Measurements from ENCODE around the gene NUTM2F. TPM values are rescaled to one million over a fixed set of nuclear protein-coding genes. Genes with fewer than 3 reads are reported as not detected.
"Not testable (repeated sequence)": the region's sequence is repeated elsewhere in the genome, so short reads cannot be mapped to it uniquely, and the experiment has no call there.

NUTM2F gene
- polyA plus RNA-seq, 3 donors = not detected

- H3K4me3 Mint-ChIP-seq; H3K4me2 ChIP-seq (replicated peaks; ENCODE audit: extremely low read depth, low read length, poor library complexity, severe bottlenecking); H3K27ac Mint-ChIP-seq; H3K4me1 ChIP-seq (ENCODE audit: control insufficient read depth in 1 of 2, insufficient read depth in 2 of 2, low read length in 2 of 2); DNase-seq; H3K27me3 Mint-ChIP-seq (ENCODE audit: low read depth in 3 of 3); H3K4me1 Mint-ChIP-seq; H3K27me3 ChIP-seq (ENCODE audit: control insufficient read depth in 2 of 2, insufficient read depth in 2 of 2, low read length in 2 of 2); H3K27ac ChIP-seq (ENCODE audit: low read depth in 1 of 2, low read length in 2 of 2); H3K4me3 ChIP-seq (replicated peaks in 1 of 3; ENCODE audit: low read depth in 2 of 3, low read length in 3 of 3); H2AFZ ChIP-seq (ENCODE audit: insufficient read depth, low read depth, low read length, poor library complexity, severe bottlenecking); H3K79me2 ChIP-seq (ENCODE audit: insufficient read depth, low read length); H3K9me3 Mint-ChIP-seq; intact Hi-C loops (cut with micrococcal nuclease); H3K36me3 ChIP-seq (replicated peaks in 1 of 2; ENCODE audit: control insufficient read depth in 1 of 2, insufficient read depth in 2 of 2, low read length in 2 of 2); H3K36me3 Mint-ChIP-seq; H3K9ac ChIP-seq (ENCODE audit: insufficient read depth, low read length, poor library complexity, severe bottlenecking); H4K20me1 ChIP-seq (ENCODE audit: insufficient read depth, low read length); H3K9me3 ChIP-seq (replicated peaks in 1 of 2; ENCODE audit: control insufficient read depth in 1 of 2, insufficient read depth in 1 of 2, low read length in 2 of 2): not testable (repeated sequence)
- WGBS (ENCODE audit: insufficient coverage) = no CpG with 5 or more reads among the region's 6 CpGs
These were observed 11.2 kb upstream of the NUTM2F start for GRCh38 chr9:94339657-94340056.

DNA sequence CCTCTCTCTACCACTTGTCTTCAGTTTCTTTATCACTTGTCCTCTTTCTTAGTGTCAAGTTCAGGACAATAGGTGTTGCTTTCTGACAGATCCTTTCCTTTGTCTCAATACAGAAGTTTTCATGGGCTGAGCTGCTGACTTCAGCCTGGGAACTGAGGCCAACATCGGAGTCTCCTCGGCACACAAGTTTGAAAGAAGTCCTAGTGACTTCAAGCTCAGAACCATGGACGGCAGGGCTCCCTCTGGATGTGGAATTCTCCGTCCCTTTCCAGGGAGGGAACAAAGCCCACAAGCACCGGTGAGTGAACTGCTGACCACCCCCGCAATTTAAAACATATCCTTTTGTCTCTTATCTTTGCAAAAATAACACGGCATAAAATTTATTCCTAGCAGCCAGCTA is 10.3 kb upstream of the NUTM2F start:
- H4K20me1 ChIP-seq (ENCODE audit: insufficient read depth, low read length); H3K79me2 ChIP-seq (ENCODE audit: insufficient read depth, low read length); H2AFZ ChIP-seq (ENCODE audit: insufficient read depth, low read depth, low read length, poor library complexity, severe bottlenecking); H3K36me3 Mint-ChIP-seq; intact Hi-C loops (cut with micrococcal nuclease); H3K4me1 Mint-ChIP-seq; H3K9ac ChIP-seq (ENCODE audit: insufficient read depth, low read length, poor library complexity, severe bottlenecking); H3K9me3 ChIP-seq (replicated peaks in 1 of 2; ENCODE audit: control insufficient read depth in 1 of 2, insufficient read depth in 1 of 2, low read length in 2 of 2); H3K4me2 ChIP-seq (replicated peaks; ENCODE audit: extremely low read depth, low read length, poor library complexity, severe bottlenecking); H3K4me3 Mint-ChIP-seq; DNase-seq; H3K4me3 ChIP-seq (replicated peaks in 1 of 3; ENCODE audit: low read depth in 2 of 3, low read length in 3 of 3); H3K9me3 Mint-ChIP-seq; H3K27ac ChIP-seq (ENCODE audit: low read depth in 1 of 2, low read length in 2 of 2); H3K27me3 Mint-ChIP-seq (ENCODE audit: low read depth in 3 of 3); H3K27me3 ChIP-seq (ENCODE audit: control insufficient read depth in 2 of 2, insufficient read depth in 2 of 2, low read length in 2 of 2); H3K4me1 ChIP-seq (ENCODE audit: control insufficient read depth in 1 of 2, insufficient read depth in 2 of 2, low read length in 2 of 2); H3K36me3 ChIP-seq (replicated peaks in 1 of 2; ENCODE audit: control insufficient read depth in 1 of 2, insufficient read depth in 2 of 2, low read length in 2 of 2): not testable (repeated sequence)
- 100% methylated on average over 2 of the region's 7 CpGs for WGBS (ENCODE audit: insufficient coverage)
- H3K27ac Mint-ChIP-seq = peak overlapping the region in 2 of 7 donors; percentile 20 to 64

DNA sequence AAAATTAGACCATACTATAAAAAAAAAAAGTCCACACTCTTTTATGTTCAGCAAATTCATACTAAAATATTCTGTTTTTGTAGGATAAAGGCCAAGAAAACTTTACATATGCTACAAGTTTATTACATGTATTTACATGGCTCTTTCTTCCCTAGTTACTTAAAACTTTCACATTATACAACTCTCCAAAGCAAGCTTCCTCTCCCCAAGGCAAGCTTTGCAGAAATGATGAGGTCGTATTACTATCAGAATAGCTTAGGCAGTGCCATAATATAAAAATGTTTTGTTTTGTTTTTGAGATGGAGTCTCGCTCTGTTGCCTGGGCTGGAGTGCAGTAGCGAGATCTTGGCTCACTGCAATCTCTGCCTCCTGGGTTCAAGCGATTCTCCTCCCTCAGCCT is 8.0 kb upstream of the NUTM2F start:
- no CpG with 5 or more reads among the region's 4 CpGs for WGBS (ENCODE audit: insufficient coverage)
- not testable (repeated sequence) for H3K27me3 Mint-ChIP-seq (ENCODE audit: low read depth in 3 of 3); H3K27ac Mint-ChIP-seq

DNA sequence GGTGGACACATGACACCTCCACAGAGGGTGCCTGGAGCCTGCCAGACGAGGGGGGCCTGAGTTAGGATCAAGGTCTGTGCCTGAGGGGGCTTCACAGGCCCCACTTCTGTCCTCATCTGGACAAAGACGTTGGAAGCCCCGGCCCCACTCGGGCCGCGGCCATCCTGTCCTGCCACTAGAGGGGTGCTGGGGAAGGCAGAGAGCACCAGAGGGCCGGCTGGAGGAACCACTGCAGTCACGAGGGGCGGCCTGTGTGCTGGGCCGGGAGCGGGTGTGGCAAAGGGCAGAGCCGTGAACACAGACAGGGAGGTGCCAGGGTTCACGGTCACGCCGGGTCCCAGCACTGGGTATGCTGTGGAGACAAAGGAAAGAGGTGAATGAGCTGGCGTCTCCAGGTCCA is 2.9 kb downstream of the NUTM2F start:
- H4K20me1 ChIP-seq (ENCODE audit: insufficient read depth, low read length); H3K9me3 Mint-ChIP-seq; H3K9ac ChIP-seq (ENCODE audit: insufficient read depth, low read length, poor library complexity, severe bottlenecking); H2AFZ ChIP-seq (ENCODE audit: insufficient read depth, low read depth, low read length, poor library complexity, severe bottlenecking); intact Hi-C loops (cut with micrococcal nuclease); H3K4me1 Mint-ChIP-seq; H3K9me3 ChIP-seq (replicated peaks in 1 of 2; ENCODE audit: control insufficient read depth in 1 of 2, insufficient read depth in 1 of 2, low read length in 2 of 2); H3K4me2 ChIP-seq (replicated peaks; ENCODE audit: extremely low read depth, low read length, poor library complexity, severe bottlenecking); DNase-seq; H3K79me2 ChIP-seq (ENCODE audit: insufficient read depth, low read length); H3K27me3 ChIP-seq (ENCODE audit: control insufficient read depth in 2 of 2, insufficient read depth in 2 of 2, low read length in 2 of 2); H3K27ac ChIP-seq (ENCODE audit: low read depth in 1 of 2, low read length in 2 of 2); H3K4me1 ChIP-seq (ENCODE audit: control insufficient read depth in 1 of 2, insufficient read depth in 2 of 2, low read length in 2 of 2); H3K36me3 Mint-ChIP-seq; H3K36me3 ChIP-seq (replicated peaks in 1 of 2; ENCODE audit: control insufficient read depth in 1 of 2, insufficient read depth in 2 of 2, low read length in 2 of 2); H3K4me3 ChIP-seq (replicated peaks in 1 of 3; ENCODE audit: low read depth in 2 of 3, low read length in 3 of 3); H3K27ac Mint-ChIP-seq; H3K27me3 Mint-ChIP-seq (ENCODE audit: low read depth in 3 of 3): not testable (repeated sequence)
- H3K4me3 Mint-ChIP-seq = peak overlapping the region in 1 of 2 donors; percentile 35
- 89% methylated on average over 11 of the region's 16 CpGs for WGBS (ENCODE audit: insufficient coverage)

More for the DNA sequence above, 8.0 kb upstream of the NUTM2F start:
- H3K4me3 Mint-ChIP-seq; H3K9ac ChIP-seq (ENCODE audit: insufficient read depth, low read length, poor library complexity, severe bottlenecking); H2AFZ ChIP-seq (ENCODE audit: insufficient read depth, low read depth, low read length, poor library complexity, severe bottlenecking); H3K36me3 Mint-ChIP-seq; H3K79me2 ChIP-seq (ENCODE audit: insufficient read depth, low read length); H3K4me1 ChIP-seq (ENCODE audit: control insufficient read depth in 1 of 2, insufficient read depth in 2 of 2, low read length in 2 of 2); H3K27me3 ChIP-seq (ENCODE audit: control insufficient read depth in 2 of 2, insufficient read depth in 2 of 2, low read length in 2 of 2); H3K9me3 ChIP-seq (replicated peaks in 1 of 2; ENCODE audit: control insufficient read depth in 1 of 2, insufficient read depth in 1 of 2, low read length in 2 of 2); H3K27ac ChIP-seq (ENCODE audit: low read depth in 1 of 2, low read length in 2 of 2); H3K4me3 ChIP-seq (replicated peaks in 1 of 3; ENCODE audit: low read depth in 2 of 3, low read length in 3 of 3); H3K9me3 Mint-ChIP-seq; H3K36me3 ChIP-seq (replicated peaks in 1 of 2; ENCODE audit: control insufficient read depth in 1 of 2, insufficient read depth in 2 of 2, low read length in 2 of 2); H3K4me1 Mint-ChIP-seq; H4K20me1 ChIP-seq (ENCODE audit: insufficient read depth, low read length); intact Hi-C loops (cut with micrococcal nuclease); DNase-seq; H3K4me2 ChIP-seq (replicated peaks; ENCODE audit: extremely low read depth, low read length, poor library complexity, severe bottlenecking): not testable (repeated sequence)

All from CD14-positive monocyte (primary cell).